Esophagus squamous epithelium (tissue), 4 donors: ENCODE measurements around the gene SYT5.

ENCODE experiments used
- POLR2A ChIP-seq, 4 donors: fragments of 450-650 bp; IDR thresholded peaks; one replicate each; pipeline ENCODE4 v1.6.1; 2017; ENCODE audit warnings: antibody characterized with exemption in 4 of 4, mild to moderate bottlenecking in 4 of 4, moderate library complexity in 3 of 4
- TF ChIP-seq, protein P1 (sequence below), 6 experiments: fragments of 450-650 bp in 4 of 6; fragments of 200-600 bp in 2 of 6; sonication (generic) in 2 of 6; IDR thresholded peaks; one replicate each; pipeline ENCODE4 v1.5.1; 2016 to 2019; ENCODE audit warnings: antibody characterized with exemption in 6 of 6, mild to moderate bottlenecking in 4 of 6, moderate library complexity in 4 of 6

DNA sequence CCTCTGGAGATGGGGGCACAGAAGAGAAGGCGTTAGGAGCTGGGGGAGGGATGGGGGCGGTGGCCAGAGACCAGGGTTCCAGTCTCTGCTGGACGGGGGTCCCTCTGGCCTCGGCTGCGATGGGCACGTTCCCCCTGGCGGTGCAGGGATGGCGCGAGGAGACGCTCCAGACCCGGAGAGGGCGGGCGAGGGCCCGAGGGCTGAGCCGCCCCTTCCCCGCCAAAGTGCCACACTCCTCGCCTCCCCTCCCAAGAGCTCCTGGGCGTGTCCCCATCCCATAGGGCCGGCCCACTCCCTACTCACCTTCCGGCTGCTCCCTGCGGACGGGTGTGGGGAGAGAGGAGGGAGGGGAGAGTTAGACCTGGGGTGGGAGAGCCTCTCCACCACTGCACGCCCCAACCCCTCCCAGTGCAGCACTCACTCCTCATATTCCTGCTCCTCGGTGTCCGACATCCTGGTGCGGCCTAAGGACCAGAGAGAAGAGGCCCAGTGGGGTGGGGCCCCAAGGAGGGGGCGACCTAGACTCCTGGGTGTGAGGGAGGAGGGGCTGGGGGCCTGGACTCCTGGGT lies 33.3 kb downstream of the SYT5 start:
- TF ChIP-seq, protein P1, sequence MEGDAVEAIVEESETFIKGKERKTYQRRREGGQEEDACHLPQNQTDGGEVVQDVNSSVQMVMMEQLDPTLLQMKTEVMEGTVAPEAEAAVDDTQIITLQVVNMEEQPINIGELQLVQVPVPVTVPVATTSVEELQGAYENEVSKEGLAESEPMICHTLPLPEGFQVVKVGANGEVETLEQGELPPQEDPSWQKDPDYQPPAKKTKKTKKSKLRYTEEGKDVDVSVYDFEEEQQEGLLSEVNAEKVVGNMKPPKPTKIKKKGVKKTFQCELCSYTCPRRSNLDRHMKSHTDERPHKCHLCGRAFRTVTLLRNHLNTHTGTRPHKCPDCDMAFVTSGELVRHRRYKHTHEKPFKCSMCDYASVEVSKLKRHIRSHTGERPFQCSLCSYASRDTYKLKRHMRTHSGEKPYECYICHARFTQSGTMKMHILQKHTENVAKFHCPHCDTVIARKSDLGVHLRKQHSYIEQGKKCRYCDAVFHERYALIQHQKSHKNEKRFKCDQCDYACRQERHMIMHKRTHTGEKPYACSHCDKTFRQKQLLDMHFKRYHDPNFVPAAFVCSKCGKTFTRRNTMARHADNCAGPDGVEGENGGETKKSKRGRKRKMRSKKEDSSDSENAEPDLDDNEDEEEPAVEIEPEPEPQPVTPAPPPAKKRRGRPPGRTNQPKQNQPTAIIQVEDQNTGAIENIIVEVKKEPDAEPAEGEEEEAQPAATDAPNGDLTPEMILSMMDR (IDR thresholded peaks at IDR 0.05): no peak
- no peak for TF ChIP-seq POLR2A (IDR thresholded peaks at IDR 0.05)
